NCI-H128 (cell line): ENCODE data around the gene XPNPEP1.

Source experiments
- DNase-seq: peaks from one replicate; lab custom pipeline; 2025; ENCODE audit not compliant: unreplicated experiment; lab: John Stamatoyannopoulos, UW

The XPNPEP1 gene

GRCh38 chr10:109947111-109947920, 24.0 kb upstream of the XPNPEP1 start:
- DNase-seq: no peak

- DNase-seq: no peak
Measured at GRCh38 chr10:109946680-109947079, 23.4 kb upstream of the XPNPEP1 start.

GRCh38 chr10:109945473-109946177, 22.3 kb upstream of the XPNPEP1 start:
- no peak for DNase-seq

- DNase-seq: no peak
Measured at GRCh38 chr10:109944613-109945012, 21.3 kb upstream of the XPNPEP1 start.

GRCh38 chr10:109941236-109941862, 18.0 kb upstream of the XPNPEP1 start:
- no peak for DNase-seq

- no peak for DNase-seq
Measured at GRCh38 chr10:109940553-109940952, 17.2 kb upstream of the XPNPEP1 start.

- DNase-seq: no peak
Measured at GRCh38 chr10:109940117-109940516, 16.8 kb upstream of the XPNPEP1 start.

- DNase-seq: no peak
Measured at GRCh38 chr10:109939315-109939961, 16.1 kb upstream of the XPNPEP1 start.

GRCh38 chr10:109937460-109938065, 14.3 kb upstream of the XPNPEP1 start:
- no peak for DNase-seq

GRCh38 chr10:109934958-109935793, 11.9 kb upstream of the XPNPEP1 start:
- no peak for DNase-seq

GRCh38 chr10:109933984-109934565, 10.8 kb upstream of the XPNPEP1 start:
- no peak for DNase-seq

- no peak for DNase-seq
Measured at GRCh38 chr10:109932968-109933367, 9.7 kb upstream of the XPNPEP1 start.

GRCh38 chr10:109932391-109932790, 9.1 kb upstream of the XPNPEP1 start:
- DNase-seq: no peak

- no peak for DNase-seq
Measured at GRCh38 chr10:109931163-109931562, 7.9 kb upstream of the XPNPEP1 start.

- no peak for DNase-seq
Measured at GRCh38 chr10:109929501-109930219, 6.3 kb upstream of the XPNPEP1 start.

GRCh38 chr10:109928475-109928891, 5.2 kb upstream of the XPNPEP1 start:
- no peak for DNase-seq

GRCh38 chr10:109926825-109927224, 3.5 kb upstream of the XPNPEP1 start:
- DNase-seq: no peak

- DNase-seq: no peak
Measured at GRCh38 chr10:109926061-109926745, 2.9 kb upstream of the XPNPEP1 start.
